ENCODE measurements around the gene CLDN20.
"Not testable (repeated sequence)": the region's sequence is repeated elsewhere in the genome, so short reads cannot be mapped to it uniquely, and the experiment has no call there.

CLDN20 gene, protein sequence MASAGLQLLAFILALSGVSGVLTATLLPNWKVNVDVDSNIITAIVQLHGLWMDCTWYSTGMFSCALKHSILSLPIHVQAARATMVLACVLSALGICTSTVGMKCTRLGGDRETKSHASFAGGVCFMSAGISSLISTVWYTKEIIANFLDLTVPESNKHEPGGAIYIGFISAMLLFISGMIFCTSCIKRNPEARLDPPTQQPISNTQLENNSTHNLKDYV

DNA sequence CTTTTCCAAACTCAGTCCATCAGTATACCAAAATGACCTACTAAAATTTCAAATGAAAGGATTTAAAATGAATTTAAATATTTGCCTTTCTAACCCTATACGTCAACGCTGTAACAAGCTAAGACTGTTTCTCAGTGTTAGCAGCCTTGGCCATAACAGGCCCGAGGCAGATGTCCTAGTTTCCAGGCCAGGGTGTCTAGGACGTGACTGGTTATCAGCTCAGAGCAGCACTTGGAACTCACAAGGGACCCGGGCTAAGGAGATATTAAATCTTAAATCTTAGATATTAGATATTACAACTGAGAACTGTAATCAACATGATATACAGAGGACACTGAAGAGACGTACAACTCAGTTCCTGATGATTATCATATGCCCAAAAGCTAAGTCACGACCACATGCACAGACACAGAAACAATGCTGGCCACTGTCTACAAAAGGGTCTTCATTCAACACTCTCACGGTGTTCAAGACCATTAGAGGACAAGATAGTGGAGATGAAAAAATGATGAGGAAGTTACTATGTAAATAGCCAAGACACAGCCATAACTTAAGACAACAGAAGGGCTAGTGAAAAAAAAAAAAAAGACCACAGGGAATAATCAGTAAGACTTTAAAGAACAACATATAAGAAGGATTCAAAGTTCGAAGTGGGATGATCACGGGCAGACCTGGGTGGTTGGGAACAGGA lies at the start of gene CLDN20:
Gene CLDN20 (plus strand): TSS at position 641 of the 691 bp plus-strand sequence. CDS start 11,707 bp downstream, outside the sequence.
- DNase-seq (ENCODE audit: low read depth): no peak

DNA sequence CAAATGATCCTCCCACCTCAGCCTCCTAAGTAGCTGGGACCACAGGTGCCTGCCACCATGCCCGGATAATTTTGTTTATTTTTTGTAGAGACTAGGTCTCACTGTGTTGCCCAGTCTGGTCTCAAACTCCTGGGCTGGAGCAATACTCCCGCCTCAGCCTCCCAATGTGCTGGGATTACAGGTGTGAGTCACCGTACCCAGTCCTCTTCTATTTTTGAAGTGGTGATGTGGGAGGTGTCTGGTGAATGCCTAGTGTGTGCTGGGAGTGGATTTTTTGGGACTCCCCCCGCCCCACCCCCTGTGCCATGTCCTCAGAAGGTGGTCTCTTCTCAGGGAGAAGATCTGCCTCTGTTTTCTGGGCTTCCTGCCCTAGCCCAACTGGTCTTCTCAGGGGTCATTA lies 47.9 kb upstream of the CLDN20 start:
- DNase-seq (ENCODE audit: low read depth): no peak

DNA sequence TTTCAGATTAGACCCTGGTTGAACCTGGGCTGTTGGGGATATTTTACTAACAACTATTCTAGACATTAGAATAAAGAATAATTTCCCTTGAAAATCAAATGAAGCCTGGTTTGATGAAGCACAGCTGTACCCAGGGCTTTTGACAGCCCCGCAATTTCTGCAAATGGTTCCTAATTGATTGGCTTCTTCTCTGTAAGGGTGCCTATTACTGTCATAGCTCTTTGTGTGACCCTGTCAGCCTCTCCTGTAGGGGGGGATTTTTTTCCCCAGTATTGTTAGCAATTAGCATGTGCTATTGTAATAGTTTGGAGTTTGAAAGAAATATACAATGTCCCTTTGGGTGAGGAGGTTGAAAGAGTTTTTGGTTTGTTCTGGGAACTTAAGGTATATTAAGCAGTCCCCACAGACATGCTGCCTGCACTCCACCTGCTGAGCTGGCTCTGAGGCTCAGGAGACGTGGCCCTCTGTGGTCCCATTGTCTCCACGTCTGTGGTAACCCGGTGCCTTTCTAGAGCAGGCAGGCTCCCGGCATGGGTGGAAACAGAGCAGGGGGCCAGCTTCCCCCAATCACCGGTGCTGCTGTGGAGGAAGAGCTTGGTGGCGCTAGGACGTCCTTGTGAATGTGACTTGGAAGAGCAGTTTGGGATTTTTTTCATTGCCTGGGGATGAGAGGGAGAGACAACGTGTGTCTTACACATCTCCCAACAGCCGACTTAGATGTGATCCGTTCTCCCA lies 47.3 kb upstream of the CLDN20 start:
- no peak for DNase-seq (ENCODE audit: low read depth)

DNA sequence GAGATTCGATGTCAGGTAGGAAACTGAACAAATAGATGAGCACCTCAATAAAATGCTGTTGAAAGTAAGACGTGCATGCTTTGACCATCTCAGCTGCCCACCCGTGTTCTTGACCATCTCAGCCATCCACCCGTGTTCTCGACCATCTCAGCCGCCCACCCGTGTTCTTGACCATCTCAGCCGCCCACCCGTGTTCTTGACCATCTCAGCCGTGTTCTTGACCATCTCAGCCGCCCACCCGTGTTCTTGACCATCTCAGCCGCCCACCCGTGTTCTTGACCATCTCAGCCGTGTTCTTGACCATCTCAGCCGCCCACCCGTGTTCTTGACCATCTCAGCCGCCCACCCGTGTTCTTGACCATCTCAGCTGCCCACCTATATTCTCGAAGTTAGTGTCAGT lies 45.1 kb upstream of the CLDN20 start:
- not testable (repeated sequence) for DNase-seq (ENCODE audit: low read depth)

DNA sequence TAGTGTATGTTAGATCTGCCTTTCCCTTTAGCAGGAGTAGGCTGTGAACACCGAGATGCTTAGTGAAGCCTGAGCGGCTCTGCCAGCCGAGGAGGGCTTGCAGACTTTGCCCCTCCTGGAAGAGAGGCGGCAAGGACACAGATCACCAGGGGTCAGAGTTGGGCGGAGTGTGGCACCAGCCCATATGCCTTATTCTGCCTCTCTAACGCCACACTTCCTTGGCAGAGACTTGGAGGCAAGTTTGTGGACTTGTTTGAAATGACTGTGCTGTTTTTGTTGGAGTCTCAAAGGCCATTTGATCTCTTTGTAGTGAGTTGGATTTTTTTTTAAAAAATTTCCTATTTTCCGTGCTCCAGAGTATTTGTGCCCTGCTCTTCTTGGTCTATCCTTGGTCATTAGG lies 44.5 kb upstream of the CLDN20 start:
- no peak for DNase-seq (ENCODE audit: low read depth)

DNA sequence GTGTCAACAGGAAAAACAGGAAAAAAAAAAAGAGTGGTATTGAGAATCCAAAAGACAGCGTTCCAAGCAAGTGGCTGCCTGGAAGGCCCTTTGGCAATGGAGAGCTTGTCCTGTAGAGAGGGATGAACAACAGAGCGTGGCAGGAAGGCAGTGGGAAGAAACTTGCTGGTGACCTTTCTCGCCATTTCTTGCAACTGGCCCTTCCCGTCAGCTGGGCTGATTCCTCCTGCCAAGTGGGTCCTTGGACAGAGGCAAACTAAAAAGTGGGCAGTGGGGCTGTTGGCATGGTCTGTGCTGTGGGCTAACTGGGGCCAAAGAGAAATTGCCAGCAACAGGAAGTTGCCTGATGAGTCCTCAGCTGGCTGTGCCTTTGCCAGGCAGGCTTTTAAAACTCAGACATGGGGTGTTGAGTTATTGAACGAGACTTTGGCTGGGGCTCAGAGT lies 43.9 kb upstream of the CLDN20 start:
- DNase-seq (ENCODE audit: low read depth): no peak

DNA sequence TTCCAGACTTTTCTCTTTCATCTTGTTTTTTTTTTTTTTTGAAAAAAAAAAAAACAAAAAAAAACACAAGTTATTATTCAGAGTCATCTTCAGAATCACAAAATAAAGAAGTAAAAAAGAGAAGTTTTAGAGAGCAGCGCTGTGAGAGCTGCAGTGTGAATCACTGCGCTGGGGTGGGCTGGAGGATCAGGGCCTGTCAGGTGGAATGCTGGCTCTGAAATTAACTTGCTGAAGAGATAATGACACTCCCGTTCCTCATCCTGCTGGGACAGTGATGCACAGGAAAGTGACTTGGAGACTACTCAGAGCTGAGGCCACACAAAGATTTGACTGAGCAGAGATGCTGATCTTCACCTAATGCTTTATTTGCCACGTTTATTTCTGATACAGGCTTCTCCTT lies 42.7 kb upstream of the CLDN20 start:
- DNase-seq (ENCODE audit: low read depth): no peak

DNA sequence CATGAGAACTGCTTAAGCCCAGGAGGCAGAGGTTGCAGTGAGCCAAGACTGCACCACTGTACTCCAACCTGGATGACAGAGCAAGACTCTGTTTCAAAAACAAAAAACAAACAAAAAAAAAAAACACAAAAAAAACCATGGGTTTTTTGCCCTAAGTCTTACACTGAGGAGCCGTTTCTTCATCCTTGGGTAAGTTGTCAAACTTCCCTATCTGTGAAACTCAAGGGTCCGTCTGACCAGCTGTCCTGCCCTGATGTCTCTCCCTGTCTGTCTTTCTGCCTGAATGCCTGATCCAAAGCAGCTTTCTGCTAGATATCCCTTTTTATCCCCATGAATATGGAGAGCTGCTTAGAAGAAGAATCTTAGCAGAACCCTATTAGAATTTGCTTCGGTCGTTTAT lies 41.3 kb upstream of the CLDN20 start:
- no peak for DNase-seq (ENCODE audit: low read depth)

DNA sequence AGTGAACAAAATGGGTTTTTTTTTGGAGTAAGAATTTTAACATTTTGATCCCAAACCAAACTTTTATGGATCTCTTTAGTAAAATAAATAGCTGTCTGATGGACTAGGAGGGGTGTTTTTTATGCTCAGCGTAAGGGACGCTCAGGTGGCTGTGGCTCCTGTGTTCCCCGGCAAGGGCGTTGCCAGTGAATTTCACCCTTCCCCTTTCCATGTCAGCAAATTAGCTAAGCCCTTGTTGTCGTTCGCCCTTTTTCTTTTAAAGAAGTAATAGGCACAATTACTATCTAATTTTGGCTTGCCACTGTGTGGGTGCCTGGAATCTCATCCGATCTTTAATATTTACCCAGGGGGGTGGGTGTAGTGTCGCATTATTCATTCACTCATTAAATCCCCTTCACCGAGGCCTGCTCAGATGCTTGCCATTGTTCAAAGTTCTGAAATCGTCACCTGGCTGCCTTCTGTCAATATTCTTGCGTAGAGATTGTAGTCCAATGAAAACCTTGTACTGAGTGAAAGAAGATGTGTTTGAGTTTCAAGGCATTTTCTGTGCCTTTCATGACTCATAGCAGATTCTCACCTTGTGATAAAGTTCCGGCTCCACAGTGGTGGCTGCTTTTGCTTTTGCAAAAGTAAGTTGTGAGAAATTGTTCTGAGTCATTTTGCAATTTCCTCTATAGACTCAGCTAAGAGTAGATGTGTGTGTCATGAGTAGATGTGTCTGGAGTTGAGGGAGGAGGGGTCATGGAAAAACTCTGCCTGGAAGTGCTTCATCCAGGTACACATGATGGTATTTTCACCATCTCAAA lies 40.0 kb upstream of the CLDN20 start:
- DNase-seq (ENCODE audit: low read depth): peak; percentile 27

DNA sequence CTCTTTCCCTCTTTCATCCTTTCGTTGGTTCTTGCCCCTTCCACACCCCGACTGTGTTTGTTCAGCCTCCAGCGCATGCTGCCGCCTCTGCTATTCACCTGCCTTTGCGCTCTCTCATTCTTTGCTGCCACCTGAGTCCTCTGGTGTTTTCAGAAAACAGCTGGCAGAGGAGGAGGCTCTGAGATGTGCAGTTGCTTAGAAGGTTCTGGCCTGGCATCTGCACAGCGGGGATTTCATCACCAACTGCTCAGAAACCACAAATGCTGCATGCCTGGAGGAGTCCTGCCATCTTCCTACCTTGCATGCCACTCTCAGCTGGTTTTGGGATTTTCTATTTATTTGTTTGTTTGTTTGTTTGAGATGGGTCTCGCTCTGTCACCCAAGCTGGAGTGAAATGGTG lies 39.2 kb upstream of the CLDN20 start:
- no peak for DNase-seq (ENCODE audit: low read depth)

DNA sequence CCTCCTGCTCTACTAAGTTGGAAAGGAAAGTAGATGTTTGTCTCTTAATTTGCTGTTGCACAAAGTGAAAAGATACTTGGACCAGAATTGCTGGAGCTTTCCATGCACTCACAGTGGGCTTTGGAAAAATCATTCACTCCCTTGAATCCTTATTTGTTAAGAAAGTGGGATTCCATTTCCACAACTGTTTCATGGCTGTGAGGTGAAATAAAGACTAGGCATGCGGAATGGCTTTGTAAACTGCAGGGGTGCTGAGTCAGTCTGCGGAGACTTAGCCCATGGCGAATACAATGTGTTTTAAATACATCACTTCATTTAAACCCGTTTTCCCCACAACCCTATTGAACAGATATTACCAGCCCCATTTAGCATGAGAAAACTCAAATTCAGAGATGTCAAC lies 36.8 kb upstream of the CLDN20 start:
- no peak for DNase-seq (ENCODE audit: low read depth)

DNA sequence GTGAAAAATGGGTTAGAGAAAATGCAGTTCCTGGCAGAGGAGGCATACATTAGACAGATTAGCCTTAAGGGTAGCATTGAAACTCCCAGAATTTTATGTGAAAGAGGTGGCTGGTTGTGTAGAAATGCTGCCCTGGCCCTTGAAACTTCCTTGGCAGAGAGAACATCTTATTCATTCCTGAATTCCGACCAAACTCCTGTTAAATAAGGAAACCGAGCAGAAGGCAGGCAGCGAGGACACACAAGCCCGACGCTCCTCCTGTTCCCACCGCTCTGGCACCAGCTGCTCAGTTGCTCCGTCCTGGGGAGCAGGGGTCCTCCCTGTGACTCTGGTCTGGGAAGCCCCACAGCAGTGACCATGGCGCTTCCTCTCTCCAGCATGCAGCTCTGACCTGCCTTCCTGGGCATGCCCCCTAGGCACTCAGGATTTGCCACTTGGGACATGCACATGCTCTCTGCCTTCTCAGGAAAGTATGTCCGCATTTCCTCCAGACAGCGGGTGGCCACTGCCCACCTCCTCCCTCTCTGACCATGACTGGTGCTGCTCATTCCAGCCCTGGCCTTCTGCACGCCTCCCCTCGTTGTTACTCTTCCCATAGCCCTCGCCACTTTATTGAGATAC lies 35.2 kb upstream of the CLDN20 start:
- DNase-seq (ENCODE audit: low read depth): peak; percentile 64

DNA sequence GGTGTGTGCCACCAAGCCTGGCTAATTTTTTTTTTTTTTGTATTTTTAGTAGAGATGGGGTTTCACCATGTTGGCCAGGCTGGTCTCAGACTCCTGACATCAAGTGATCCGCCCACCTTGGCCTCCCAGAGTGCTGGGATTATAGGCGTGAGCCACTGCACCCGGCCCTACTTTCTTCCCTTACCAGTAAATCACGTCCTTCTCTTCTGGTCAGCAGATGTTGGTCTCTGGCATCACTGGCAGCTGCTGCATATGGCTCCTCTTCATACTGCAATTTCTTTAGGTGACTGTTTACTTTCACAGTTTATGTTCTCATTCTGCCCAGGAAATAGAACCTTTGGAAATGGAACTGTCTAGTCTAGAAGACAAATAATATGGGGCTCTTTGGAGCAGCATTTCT lies 32.8 kb upstream of the CLDN20 start:
- DNase-seq (ENCODE audit: low read depth): not testable (repeated sequence)

DNA sequence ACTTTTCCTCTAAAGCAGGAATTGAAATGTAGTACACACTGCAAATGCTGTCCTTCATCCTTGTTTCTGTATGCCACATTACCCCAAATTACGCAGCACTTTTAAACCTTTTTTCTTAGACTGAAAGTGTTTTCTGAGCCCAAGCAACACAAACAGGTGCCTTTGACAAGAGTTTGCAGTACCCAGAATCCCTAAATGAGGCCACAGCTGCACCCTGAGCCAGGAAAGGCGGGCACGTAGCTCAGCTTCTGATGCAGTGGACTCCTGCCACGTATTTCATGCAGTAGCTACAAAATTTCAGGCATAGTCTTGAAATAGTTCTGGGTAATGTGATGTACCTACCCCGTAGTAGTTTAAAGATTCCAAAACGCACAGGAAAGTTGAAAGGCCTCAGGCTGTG lies 31.0 kb upstream of the CLDN20 start:
- no peak for DNase-seq (ENCODE audit: low read depth)

DNA sequence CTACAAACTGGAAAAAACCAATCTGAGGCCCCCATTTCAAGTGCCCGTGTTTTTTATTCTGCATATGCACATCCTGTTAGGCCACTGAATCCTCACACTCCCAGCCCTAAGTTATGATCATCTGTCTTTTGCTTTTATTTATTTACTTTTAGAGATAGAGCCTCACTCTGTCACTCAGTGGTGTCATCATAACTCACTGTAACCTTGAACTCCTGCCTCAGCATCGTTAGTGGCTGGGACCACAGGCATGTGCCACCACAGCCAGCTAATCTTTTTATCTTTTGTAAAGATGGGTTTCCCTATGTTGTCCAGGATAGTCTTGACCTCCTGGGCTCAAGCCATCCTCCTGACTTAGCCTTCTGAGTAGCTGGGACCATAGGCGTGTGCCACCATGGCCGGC lies 29.6 kb upstream of the CLDN20 start:
- DNase-seq (ENCODE audit: low read depth): no peak

DNA sequence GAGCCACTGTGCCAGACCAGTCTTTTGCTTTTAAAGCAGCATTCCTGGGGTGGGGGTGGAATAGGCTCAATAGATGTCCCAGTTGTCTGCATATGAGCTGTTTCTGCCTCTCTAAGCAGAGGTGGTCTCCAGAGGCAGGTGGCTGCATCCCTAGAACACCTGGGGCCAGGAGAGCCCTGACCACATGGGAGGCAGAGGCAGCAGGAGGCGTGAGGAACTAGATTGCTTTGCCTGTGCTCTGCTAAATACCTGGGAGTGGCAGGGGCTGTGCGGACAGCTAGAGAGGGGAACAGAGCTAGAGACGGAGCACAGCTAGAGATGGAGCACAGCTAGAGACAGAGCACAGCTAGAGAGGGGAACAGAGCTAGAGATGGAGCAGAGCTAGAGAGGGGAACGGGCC lies 29.1 kb upstream of the CLDN20 start:
- DNase-seq (ENCODE audit: low read depth): no peak

DNA sequence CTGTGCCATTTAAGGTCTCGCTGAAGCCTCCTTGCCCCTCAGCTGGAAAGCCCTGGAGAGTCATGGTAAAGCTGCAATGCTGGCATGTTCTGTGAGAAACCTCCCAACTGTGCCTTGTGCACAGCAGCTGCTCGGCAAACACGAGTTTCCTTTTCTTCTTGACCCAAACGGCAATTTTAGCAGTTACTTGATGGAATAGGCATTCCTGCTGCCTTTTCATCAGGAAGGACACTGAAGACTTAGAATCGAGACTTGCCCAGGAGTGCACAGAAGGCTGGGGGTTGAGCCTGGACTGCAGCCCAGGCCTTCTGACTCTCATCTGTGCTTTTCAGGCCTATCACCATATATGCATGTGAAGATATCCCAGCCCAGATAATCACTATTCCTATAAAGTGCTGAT lies 28.7 kb upstream of the CLDN20 start:
- no peak for DNase-seq (ENCODE audit: low read depth)

DNA sequence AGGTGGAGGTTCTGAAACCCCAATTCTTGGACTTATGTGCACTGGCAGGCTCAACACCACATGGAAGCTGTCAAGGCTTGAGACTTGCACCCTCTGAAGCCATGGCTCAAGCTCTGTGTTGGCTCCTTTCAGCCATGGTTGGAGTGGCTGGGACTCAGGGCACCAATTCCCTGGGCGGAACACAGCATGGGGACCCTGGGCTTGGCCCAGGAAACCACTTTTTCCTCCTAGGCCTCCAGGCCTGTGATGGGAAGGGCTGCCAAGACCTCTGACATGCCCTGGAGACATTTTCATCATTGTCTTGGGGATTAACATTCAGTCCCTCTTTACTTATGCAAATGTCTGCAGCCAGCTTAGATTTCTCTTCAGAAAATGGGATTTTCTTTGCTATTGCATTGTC lies 26.2 kb upstream of the CLDN20 start:
- no peak for DNase-seq (ENCODE audit: low read depth)

DNA sequence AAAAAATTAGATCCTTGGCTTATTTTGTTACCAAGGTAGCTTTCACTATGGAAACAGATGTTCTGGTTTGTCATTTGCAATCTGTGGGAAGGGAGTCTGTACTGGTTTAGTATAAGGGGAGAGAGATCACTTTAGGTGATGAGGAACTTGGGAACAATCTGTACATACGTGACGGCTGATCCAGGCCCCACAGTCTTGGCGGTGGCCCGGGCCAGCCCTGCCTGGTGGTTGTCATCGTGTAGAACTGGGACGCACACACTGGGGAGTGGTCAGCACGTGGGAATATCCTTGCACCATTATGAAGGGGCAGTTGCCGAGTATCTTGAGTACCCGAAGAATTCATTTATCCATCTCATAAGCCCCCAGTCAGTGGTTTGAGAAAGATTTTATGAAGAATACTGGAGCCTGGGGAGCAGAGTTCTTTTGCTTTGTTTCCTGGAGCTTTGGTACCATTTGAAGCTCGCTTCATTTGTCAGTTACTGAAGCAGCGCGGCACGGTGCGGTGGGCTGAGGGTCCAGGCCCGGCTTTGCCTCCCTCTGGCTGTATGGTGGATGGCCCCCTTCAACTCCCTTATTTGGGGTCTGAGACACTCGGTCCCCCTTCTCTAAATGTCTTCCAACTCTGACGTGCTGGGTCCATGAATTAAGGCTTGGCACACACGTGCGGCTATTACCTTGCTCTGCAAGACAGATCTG lies 22.8 kb upstream of the CLDN20 start:
- DNase-seq (ENCODE audit: low read depth): no peak

DNA sequence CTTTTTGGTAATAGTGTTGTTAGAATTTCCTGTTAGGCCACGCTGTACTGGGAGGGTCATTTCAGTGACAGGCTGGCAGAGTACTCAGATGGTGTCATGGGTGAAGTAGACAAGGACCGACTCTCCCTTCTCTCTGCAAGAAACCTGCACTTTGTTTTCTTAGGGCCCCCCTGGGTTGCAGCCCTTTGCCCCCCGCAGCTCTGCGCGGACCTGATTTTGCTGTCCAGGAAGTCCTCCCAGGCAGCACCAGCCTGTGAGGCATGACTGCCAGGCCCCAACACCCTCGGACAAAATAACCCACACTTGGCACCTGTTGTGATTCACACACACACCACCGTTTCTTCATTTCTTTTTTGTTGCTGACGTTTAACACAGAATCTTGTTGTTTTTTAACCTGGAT lies 21.8 kb upstream of the CLDN20 start:
- no peak for DNase-seq (ENCODE audit: low read depth)

DNA sequence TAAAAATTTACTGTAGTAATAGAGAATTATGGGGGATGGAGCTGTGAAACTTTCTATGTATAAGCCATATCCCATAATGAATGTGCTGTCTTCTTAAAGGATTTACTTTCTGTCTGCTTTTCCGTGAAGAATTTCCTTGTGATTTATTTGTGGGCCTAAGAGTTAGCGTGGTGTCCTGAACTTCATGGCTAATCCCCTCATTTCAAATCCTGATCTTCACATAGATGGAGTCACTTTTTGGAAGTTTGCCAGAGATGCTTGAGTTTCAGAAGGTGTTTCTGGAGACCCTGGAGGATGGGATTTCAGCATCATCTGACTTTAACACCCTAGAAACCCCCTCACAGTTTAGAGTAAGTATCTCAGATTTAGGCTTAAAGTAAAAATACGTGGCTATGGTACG lies 19.4 kb upstream of the CLDN20 start:
- no peak for DNase-seq (ENCODE audit: low read depth)
